ENCODE results near the gene WFDC1. TPM values are rescaled to one million over a fixed set of nuclear protein-coding genes. Genes with fewer than 3 reads are reported as not detected.

Gene WFDC1
- polyA plus RNA-seq (2013, experiment 1 of 2; ENCODE audit: insufficient read length), result 45.6 TPM
- 127 TPM for polyA plus RNA-seq (2013, experiment 2 of 2; ENCODE audit: insufficient read length)

GRCh38 chr16:84294531-84295142, at the start of gene WFDC1:
WFDC1 (plus strand) TSS chr16:84294878; CDS start chr16:84294972, 94 bp downstream.
- DNase-seq, result peak; percentile 44

GRCh38 chr16:84245956-84246678, 48.6 kb upstream of the WFDC1 start:
- no peak for DNase-seq

GRCh38 chr16:84246679-84247077, 48.0 kb upstream of the WFDC1 start:
- DNase-seq, result no peak

GRCh38 chr16:84247331-84247730, 47.3 kb upstream of the WFDC1 start:
- DNase-seq, result no peak

- DNase-seq, result peak; percentile 69
Measured at GRCh38 chr16:84247844-84248243, 46.8 kb upstream of the WFDC1 start.

- DNase-seq, result no peak
Measured at GRCh38 chr16:84252184-84252583, 42.5 kb upstream of the WFDC1 start.

- DNase-seq, result no peak
Measured at GRCh38 chr16:84253173-84253572, 41.5 kb upstream of the WFDC1 start.

GRCh38 chr16:84254062-84254461, 40.6 kb upstream of the WFDC1 start:
- no peak for DNase-seq

- no peak for DNase-seq
Measured at GRCh38 chr16:84255050-84255810, 39.4 kb upstream of the WFDC1 start.

GRCh38 chr16:84258266-84258665, 36.4 kb upstream of the WFDC1 start:
- no peak for DNase-seq

- DNase-seq, result no peak
Measured at GRCh38 chr16:84259691-84260090, 35.0 kb upstream of the WFDC1 start.

- DNase-seq, result no peak
Measured at GRCh38 chr16:84260766-84261554, 33.7 kb upstream of the WFDC1 start.

- DNase-seq, result no peak
Measured at GRCh38 chr16:84262031-84262430, 32.6 kb upstream of the WFDC1 start.

- no peak for DNase-seq
Measured at GRCh38 chr16:84262939-84263338, 31.7 kb upstream of the WFDC1 start.

- peak; percentile 75 for DNase-seq
Measured at GRCh38 chr16:84266451-84266850, 28.2 kb upstream of the WFDC1 start.

GRCh38 chr16:84267380-84267779, 27.3 kb upstream of the WFDC1 start:
- no peak for DNase-seq

- DNase-seq, result no peak
Measured at GRCh38 chr16:84268291-84269040, 26.2 kb upstream of the WFDC1 start.

GRCh38 chr16:84270071-84270470, 24.6 kb upstream of the WFDC1 start:
- no peak for DNase-seq

- no peak for DNase-seq
Measured at GRCh38 chr16:84270531-84270930, 24.1 kb upstream of the WFDC1 start.

GRCh38 chr16:84271037-84271436, 23.6 kb upstream of the WFDC1 start:
- DNase-seq, result no peak

GRCh38 chr16:84271866-84272265, 22.8 kb upstream of the WFDC1 start:
- no peak for DNase-seq
